Suprapubic skin (tissue), 3 donors: ENCODE results near the gene GKN2.

Experiments used
- CTCF ChIP-seq, 2 donors: fragments of 200-600 bp in 1 of 2; fragments of 450-650 bp in 1 of 2; sonication (generic) in 1 of 2; IDR thresholded peaks; one replicate each; pipeline ENCODE4 v1.5.1; 2016 to 2019; ENCODE audit warnings: antibody characterized with exemption in 2 of 2, mild to moderate bottlenecking in 1 of 2, moderate library complexity in 1 of 2
- POLR2AphosphoS5 ChIP-seq, 3 donors: sonication (generic); formaldehyde crosslinking; IDR thresholded peaks; one replicate each; pipeline ENCODE4 v1.6.1; 2017; ENCODE audit warnings: antibody characterized with exemption in 3 of 3

DNA sequence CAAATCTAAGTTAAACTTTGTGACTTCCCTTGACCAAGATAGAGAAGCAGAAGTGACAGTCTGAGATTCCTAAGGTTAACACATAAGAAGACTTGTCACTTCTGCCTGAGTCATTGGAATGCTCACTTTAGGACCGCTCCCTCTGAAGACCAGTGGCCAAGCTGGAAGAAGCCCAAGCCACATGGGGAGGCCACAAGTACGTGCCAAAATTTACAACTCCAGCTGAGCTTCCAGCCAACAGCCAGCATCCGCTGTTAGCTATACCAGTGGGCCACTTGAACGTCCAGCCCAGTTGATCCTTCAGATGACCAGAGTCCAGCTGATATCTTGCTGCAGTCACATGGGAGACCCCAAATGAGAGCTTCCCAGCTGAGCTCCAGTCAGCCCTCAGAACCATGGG, 42.2 kb upstream of the GKN2 start:
- TF ChIP-seq POLR2AphosphoS5 (IDR thresholded peaks at IDR 0.05) (no peak), CTCF (IDR thresholded peaks at IDR 0.05) (no peak)
